Left ventricle myocardium superior (tissue), 1 donor: Measurements from ENCODE around the gene REM2. TPM values are rescaled to one million over a fixed set of nuclear protein-coding genes. Genes with fewer than 3 reads are reported as not detected.
A peak's percentile ranks its signal among the peaks of the same experiment; 100 is the strongest.
"Not testable (repeated sequence)": the region's sequence is repeated elsewhere in the genome, so short reads cannot be mapped to it uniquely, and the experiment has no call there.

Experiments
- ATAC-seq: fragments of 200-7000 bp; cut with Tn5 transposase; one replicate; pipeline ENCODE4 v1.9.1; 2020; ENCODE audit warnings: mild to moderate bottlenecking, moderate library complexity
- DNase-seq: peaks from one replicate; pipeline ENCODE4 v3.0.0-alpha.2; 2020
- intact Hi-C: fragments of 100-400 bp; cut with micrococcal nuclease; formaldehyde crosslinking; loops from one replicate; pipeline ENCODE4 v1.11.0; 2022
- total RNA-seq: library from RNA; stranded (reverse); fragmentation: NEBNext Ultra II Directional; extraction: Animal tissue kit (Norgen Biotek cat#: 25700); gene quantifications from one replicate; pipeline ENCODE4 v1.2.1, GENCODE V29; 2021
- donor health status: DM: no; HTN: yes; CAD: no; lungs with severe emphysema.

REM2 gene
- total RNA-seq, 1 donor from 2014 or later = not detected

DNA sequence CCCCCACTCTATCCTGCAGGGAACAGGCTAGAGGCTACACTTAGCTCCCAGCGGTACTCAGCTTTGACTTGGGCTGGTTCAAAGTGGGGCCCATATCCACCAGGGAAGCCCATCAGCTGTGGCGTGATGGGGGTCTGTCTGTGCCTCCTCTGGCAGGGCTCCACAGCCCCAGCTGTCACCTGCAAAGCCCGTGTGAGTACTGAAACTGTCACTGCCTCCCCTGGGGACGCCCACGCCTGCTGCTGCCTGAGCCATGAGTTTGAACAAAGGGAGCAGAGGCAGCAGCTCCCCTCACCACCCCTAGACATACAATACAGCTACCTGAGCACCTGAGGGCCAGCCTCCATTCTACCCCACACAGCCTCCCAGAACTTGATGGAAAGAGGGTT, 5.0 kb downstream of the REM2 start:
- no peak for DNase-seq
- no peak for ATAC-seq
- intact Hi-C loops = no loop called here

DNA sequence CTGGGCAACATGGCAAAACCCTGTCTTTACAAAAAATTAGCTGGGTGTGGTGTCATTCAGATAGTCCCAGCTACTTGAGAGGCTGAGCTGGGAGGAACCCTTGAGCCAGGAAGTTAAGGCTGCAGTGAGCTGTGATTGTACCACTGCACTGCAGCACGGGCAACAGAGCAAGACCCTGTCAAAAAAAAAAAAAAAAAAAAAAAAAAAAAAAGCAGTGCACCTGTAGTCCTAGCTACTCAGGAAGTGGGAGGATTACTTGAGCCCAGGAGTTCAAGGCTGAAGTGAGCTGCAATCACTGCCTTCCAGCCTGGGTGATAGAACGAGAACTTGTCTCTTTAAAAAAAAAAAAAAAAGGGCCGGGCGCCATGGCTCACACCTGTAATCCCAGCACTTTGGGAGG, 5.6 kb downstream of the REM2 start:
- intact Hi-C loops = no loop called here
- DNase-seq (no peak), ATAC-seq (no peak)

DNA sequence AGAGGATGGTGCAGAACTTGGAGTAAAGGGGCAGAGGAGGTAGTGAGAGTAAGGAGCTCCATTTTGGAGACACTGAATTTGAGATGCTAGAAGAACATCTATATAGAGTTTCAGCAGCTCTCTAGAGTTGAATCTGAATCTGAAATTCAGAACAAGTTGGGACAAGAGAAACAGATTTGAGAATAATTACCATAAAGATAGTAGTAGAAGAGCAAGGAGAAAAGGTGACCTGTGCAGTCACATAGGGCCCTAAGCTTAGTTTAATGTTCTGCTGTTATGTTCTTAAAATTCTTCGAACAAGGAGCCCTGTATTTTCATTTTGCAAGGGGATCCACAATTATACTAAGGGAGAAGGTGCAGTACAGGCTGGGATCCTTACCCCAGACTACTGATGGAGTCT, 7.4 kb downstream of the REM2 start:
- DNase-seq = no peak
- intact Hi-C loops = no loop called here
- no peak for ATAC-seq

DNA sequence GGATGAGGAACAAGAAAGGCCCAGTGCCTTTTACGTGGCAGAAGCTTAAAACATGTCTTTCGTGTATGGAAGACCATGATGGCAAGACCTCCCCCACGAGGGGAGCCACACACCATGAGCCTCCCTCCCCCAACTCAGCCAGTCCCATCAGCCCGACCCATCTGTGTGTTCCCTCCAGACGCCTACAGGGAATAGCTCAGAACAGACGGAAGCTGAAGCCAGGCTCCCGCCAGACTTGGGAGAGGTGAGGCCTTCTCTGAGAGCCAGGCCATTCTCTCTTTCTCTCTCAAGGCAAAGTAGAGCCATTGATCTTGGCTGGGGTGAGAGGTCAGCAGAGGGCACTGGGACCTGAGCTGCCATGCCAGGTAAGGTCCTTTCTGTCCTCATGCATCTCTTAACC, 9.5 kb downstream of the REM2 start:
- ATAC-seq = no peak
- no peak for DNase-seq
- intact Hi-C loops = no loop called here

DNA sequence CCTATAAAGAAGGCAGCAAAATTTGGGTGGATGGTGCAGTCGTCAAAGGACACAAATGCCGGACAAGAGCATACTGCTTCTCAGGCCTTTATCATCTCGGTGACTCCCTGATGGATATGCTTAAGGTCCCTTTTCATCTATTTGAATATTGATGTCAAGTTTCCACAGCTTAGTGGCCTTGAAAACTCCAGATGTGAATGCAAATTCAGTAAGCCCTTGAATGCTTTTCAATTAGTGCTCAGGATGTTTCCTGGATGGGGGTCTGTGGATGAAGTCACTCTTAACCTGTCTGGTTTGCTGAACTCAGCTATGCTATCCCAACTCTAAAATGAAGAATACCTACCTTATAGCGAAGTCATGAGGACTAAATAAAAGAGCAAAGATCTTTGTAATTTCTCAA, 10.7 kb downstream of the REM2 start:
- intact Hi-C loops = no loop called here
- no peak for ATAC-seq

DNA sequence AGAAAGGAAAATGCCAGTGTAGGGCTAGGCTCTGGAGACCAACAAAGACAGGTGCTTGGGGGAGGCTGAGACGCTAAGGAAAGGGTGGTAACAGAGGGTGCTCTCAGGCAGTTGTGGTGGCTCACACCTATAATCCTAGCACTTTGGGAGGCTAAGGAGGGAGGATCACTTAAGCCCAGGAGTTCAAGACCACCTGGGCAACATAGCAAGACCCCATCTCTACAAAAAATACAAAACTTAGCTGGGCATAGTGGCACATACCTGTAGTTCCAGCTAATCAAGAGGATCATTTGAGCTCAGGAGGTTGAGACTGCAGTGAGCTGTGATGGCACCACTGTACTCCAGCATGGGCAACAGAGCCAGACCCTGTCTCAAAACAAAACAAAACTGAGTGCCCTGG, 12.4 kb downstream of the REM2 start:
- ATAC-seq = no peak
- intact Hi-C loops = no loop called here

More for the DNA sequence above, 10.7 kb downstream of the REM2 start:
- no peak for DNase-seq

DNA sequence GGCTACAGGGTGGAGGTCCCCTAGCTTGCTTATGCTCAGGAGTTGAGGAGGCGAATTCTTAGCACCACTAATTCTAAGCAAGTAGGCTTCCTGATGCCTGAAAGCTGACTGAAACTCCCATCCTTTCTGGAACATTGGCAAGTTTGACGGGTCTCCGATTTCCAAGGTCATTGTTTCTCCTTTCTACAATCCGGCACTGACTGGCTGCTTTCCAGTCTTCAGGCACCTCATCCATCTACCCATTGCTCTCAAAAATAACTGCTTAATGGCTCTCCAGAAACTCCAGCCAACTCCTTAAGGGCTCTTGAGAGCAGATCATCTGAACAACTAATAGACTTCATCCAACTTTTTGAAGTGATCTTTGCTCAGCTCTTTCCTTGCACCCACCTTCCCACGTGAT, 13.3 kb downstream of the REM2 start:
- ATAC-seq (no peak), DNase-seq (no peak)
- intact Hi-C loops = no loop called here

More for the DNA sequence above, 12.4 kb downstream of the REM2 start:
- no peak for DNase-seq

DNA sequence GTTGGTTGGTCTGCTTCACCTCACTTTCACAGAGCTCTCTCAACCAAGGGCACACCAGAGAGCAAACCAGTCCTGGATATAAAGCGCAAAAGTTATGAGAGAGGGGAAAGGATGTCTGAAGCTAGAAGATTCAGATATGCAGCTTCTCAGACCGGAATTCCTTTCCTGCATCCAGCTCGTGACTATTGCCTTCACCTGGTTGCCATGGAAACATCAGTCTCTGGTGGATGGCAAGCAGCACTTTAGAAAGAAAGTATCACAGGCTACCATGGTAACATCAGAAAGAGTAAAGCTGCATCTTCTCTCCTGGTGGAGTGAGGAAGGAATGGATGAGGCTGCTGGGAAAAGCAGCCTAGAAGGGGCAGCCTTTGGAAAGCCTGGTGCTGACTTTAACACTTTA, 13.7 kb downstream of the REM2 start:
- DNase-seq (no peak), ATAC-seq (no peak)
- intact Hi-C loops = no loop called here

DNA sequence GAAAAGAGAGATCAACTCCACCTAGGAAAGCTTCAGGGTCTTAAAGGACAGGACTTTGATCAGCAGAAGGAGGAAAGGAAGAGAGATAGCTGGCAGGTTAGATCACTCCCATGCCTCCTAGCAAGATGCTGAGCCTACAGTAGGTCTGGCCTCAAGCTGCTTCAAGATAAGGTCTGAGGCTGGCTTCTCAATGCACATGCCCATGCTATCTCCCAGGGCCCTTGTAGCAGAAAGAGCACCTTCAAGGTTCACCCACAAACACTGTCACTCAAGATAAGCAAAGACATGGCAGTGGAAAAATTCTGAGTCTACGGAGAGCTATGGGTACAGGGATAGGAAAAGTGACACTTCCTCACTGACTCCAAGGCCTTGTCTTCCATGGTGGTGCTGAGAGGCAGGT, 14.3 kb downstream of the REM2 start:
- intact Hi-C loops = no loop called here
- ATAC-seq (no peak), DNase-seq (no peak)

DNA sequence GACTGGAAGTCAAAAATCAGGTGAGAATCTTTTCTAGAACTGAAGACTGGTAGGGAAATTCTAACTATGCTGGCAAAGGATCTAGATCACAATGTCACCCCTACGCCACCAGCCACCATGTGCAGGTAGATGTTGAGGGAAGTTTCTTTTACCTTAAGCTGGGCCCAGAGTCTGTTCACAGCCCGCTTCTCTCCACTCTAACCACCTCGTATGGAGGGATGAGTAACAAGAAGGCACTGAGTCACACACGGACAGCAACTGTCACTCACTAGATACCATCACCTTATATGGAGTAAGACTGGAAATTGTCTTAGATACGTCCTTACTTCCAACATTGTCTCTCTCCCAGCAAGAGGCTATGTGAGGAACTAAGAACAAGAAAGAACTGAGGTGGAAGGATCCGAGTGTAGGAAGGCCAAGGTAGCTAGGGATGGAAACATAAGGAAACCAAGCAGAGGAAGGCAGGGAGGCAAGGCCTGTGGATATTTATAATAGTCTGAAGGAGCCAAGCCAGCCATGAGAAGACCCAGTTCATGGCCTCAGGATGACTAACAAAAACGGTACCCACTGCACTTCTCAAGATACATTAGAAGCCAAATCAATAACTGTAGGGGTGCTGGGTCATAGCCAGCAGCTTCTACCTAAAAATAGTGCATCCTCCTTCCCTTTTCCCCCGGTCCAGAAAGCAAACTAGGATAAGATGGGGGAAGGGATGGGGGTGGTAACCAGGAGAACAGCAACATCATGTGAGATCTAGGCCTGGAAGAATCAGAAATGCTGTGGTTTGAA, 15.5 kb downstream of the REM2 start:
- no peak for DNase-seq
- ATAC-seq = no peak
- intact Hi-C loops = no loop called here

DNA sequence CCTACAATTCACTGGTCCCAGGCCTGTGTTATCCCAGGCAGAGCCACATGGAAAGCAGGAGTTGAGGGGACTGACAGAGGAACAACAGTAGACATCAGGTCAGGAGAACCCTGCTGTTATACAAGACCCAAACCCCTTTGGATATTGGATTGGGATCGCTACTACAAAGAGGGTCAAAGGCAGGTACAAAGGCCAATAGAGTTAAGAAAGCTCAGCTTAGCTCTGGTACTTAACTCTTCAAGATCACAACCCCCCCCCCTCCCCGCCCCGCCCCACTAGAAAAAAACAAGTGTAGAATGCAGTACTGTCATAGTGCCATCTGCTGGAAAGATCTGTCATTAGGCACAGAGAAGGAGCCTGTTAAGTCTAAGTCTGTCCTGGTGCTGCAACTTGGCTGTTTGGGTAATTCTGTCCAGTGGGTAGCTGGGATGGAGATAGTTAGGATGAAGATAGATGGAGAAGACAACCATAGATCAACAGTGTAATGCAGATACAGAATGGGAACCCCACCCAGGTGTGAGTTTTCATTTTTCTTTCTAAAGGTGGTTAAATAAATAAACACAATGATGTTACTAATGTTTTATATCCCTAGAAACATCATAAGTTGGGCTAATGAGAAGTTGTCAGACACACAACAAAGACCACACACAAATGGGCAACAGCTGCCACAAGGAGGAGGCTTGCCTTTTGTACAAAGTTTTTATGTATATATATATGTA, 17.2 kb downstream of the REM2 start:
- DNase-seq = no peak
- peak; percentile 51 for ATAC-seq
- intact Hi-C loops = no loop called here

DNA sequence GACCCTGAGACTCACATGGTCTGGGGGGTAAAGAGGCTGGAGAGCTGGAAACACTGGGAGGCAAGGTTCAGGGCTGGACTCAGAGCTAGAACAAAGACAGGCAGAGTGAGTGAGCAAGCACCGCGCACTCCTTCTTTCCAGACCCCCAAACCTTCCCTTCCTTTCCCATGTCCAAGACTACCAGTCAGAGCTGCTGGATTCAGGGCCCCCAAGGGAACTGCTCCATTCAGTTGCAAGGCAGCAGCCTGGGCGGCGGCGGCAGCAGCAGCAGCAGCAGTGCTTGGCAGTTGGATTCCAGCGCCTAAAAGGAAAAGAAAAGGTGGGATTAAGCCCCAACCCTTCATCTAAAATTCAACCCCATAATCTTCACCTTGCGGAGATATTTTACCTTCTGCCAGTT, 18.8 kb downstream of the REM2 start:
- intact Hi-C loops = no loop called here
- no peak for ATAC-seq
- no peak for DNase-seq

DNA sequence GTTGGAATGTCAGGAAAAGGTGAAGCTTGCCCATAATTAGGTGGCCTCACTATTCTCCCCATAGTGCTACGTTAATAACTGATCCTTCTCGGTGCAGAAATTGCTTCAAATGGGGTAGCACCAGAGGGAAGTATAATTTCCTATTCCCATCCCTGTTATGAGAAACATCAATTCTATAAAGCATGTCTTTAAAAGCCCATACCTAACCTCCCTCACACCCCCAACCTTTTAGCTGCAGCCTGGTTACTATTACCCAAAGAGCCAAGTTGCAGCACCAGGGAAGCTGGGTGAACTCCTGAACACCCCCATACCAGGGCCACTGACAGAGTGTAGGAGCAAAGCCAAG, 20.7 kb downstream of the REM2 start:
- DNase-seq (no peak), ATAC-seq (no peak)
- intact Hi-C loops = no loop called here

DNA sequence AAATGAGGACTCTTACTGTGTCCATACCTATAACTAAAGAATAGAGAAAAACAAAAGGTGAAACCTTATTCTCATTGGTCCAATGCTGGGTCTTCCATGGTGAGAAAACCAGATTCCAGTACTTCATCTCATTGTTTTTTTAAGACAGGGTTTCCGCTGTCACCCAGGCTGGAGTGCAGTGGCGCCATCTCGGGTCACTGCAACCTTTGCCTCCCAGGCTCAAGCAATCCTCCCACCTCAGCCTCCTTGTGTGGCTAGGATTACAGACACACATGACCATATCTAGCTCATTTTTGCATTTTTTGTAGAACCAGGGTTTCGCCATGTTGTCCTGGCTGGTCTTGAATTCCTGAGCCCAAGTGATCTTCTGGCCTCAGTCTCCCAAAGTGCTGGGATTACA, 22.6 kb downstream of the REM2 start:
- ATAC-seq (no peak), DNase-seq (no peak)
- intact Hi-C loops = no loop called here

DNA sequence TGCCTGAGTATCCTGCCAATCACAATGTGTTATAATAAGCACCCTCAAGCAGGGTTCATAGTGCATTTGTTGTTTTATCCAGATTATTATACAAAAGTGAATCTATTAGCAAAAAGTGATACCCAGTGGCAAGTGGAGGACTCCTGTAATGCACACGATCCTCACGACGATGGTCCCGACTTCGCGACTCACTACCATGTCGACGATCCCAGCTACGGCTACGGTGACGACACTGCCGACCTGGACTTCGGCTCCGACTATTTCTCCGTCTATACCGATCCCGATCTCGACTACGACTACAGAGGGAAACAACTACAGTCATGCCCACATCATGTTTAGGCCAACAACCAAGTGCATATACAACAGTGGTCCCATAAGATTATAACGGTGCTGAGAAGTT, 23.1 kb downstream of the REM2 start:
- no peak for ATAC-seq
- DNase-seq = no peak
- intact Hi-C loops = no loop called here

DNA sequence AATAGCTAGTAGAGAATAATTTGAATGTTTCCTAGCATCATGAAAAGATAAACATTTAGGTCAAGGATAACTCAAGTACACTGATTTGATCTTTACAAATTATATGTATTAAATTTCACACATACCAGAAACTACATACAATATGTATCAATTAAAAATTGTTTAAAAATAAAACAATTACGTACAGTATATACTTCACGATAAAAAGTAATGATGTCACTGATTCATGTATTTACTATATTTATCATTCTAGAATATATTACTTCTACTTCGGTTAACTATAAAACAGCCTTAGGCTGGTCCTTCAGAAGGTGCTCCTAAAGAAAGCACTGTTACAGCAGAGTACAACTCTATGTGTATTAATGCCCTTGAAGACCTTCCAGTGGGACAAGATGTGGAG, 24.4 kb downstream of the REM2 start:
- ATAC-seq = no peak
- intact Hi-C loops = no loop called here
- DNase-seq = no peak

DNA sequence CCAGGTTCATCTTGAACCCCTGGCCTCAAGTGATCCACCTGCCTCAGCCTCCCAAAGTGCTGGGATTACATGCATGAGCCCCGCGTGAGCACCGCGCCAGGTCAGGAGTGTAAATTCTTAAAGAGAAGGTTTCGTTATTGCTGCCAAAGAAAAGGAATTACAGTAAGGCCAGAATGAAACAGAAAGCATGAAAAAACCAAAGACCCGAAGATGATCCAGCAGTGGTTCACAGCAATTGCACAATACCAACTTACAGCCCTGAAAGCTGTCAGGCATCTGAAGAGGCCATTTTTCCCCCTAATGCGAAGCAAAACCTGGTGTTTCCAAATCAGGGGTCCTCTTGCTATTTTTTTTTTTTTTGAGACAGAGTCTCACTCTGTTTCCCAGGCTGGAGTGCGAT, 25.6 kb downstream of the REM2 start:
- ATAC-seq = no peak
- no peak for DNase-seq
- intact Hi-C loops = no loop called here

DNA sequence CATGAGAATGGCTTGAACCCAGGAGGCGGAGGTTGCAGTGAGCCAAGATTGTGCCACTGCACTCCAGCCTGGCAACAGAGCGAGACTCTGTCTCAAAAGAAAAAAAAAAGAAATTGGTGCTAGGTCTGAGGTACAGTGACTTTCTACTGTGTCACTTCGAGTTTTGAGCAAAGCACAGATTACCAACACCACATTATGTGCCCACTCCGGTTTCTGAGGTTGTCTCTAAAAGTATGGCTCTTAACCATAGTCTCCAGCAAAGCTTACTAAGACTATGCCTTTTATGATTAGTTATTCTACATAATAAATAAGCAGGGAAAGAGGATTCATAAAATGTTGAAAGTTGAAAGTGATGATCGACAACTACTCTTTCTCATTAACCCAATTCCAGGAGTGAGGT, 27.9 kb downstream of the REM2 start:
- intact Hi-C loops = no loop called here
- DNase-seq = no peak
- no peak for ATAC-seq

DNA sequence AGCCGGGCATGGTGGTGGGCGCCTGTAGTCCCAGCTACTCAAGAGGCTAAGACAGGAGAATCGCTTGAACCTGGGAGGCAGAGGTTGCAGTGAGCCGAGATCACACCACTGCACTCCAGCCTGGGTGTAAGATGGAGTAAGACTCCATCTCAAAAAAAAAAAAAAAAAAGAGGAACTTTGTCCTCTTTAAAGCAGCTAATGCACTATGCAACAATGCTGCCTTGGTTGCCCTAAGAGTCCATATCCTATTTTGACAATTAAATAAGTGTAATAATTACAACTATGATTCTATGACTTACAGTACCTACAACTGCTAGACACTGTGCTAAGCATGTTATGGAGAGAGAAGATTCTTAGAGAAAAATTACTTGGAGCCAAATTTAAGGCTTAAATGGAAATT, 31.8 kb downstream of the REM2 start:
- ATAC-seq, DNase-seq, intact Hi-C loops: not testable (repeated sequence)

DNA sequence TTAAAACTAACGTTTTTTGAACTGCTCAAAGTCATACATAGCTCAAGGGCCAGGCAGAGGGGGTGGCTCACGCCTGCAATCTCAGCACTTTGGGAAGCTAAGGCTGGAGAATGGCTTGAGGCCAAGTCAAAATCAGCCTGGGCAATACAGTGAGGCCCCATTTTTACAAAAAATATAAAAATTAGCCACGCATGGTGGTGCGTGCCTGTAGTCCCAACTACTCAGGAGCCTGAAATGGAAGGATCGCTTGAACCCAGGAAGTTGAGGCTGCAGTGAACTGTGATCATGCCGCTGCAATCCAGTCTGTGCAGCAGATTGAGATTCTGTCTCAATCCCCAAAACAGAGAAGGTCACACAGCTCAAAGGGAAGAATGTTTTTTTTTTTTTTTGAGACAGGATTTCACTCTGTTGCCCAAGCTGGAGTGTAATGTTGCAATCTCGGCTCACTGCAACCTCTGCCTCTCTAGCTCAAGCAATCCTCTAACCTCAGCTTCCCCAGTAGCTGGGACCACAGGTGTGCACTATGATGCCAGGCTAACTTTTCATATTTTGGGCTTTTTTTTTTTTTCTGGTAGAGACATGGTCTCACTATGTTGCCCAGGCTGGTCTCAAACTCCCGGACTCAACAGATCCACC, 33.0 kb downstream of the REM2 start:
- intact Hi-C loops = no loop called here
- ATAC-seq (no peak), DNase-seq (no peak)
